ENCODE results near the gene PEPD. TPM values are rescaled to one million over a fixed set of nuclear protein-coding genes. Genes with fewer than 3 reads are reported as not detected.

PEPD gene
- total RNA-seq, 1 experiment from 2014 or later = 83.1 TPM

GRCh38 chr19:33508009-33508408 lies 13.6 kb downstream of the PEPD start:
- POLR2A ChIA-PET = no interaction called here
- no peak overlapping the region for H3K27ac Mint-ChIP-seq
- no peaks in the 10 kb centered on the region for H3K27me3 Mint-ChIP-seq (ENCODE audit: low read depth)
- H3K36me3 Mint-ChIP-seq = no peaks in the 10 kb centered on the region; the same call in 1 of the 2 replicates
- H3K9me3 Mint-ChIP-seq = no peaks in the 10 kb centered on the region
- CTCF ChIA-PET = interaction anchor here (1.0 to 1.2 kb wide), 3 partner anchors 77 to 588 kb away, joined by 3 to 5 read pairs (median 3); no protein-coding TSS in a partner anchor
- no peak for DNase-seq (ENCODE audit: low spot score)
- TF ChIP-seq ZNF396 (CRISPR knock-in tag; IDR thresholded peaks at IDR 0.05; ENCODE audit: borderline replicate concordance) (no peak), ZNF121 (CRISPR knock-in tag; IDR thresholded peaks at IDR 0.05) (no peak), CTCF (IDR thresholded peaks at IDR 0.05) (no peak), ZNF263 (CRISPR knock-in tag; IDR thresholded peaks at IDR 0.05; ENCODE audit: low read depth) (no peak), ARID4B (CRISPR knock-in tag; IDR thresholded peaks at IDR 0.05; ENCODE audit: borderline replicate concordance) (no peak), PRRX2 (CRISPR knock-in tag; IDR thresholded peaks at IDR 0.05) (no peak), CREM (CRISPR knock-in tag; IDR thresholded peaks at IDR 0.05) (no peak), ERG (CRISPR knock-in tag; IDR thresholded peaks at IDR 0.05) (no peak), SOX15 (CRISPR knock-in tag; IDR thresholded peaks at IDR 0.05) (no peak), SP1 (CRISPR knock-in tag; conservative IDR thresholded peaks at IDR 0.05) (no peak), IRF1 (CRISPR knock-in tag; IDR thresholded peaks at IDR 0.05) (no peak), SMAD4 (CRISPR knock-in tag; IDR thresholded peaks at IDR 0.05) (no peak), MLX (CRISPR knock-in tag; IDR thresholded peaks at IDR 0.05) (no peak), USF2 (CRISPR knock-in tag; IDR thresholded peaks at IDR 0.05) (no peak), ZNF138 (CRISPR knock-in tag; conservative IDR thresholded peaks at IDR 0.05) (no peak)
- H3K4me3 Mint-ChIP-seq = no peak overlapping the region
- no peak for ATAC-seq
- peaks cover 29% of the 10 kb centered on the region for H3K4me1 Mint-ChIP-seq

Measured in WTC11 (cell line).